Stimulated activated CD4-positive, alpha-beta T cell treated with anti-CD3 and anti-CD28 coated beads, Interleukin-2, amount 100 ng/mL, for 4 hours (primary cell): ENCODE data around the gene LRFN5.
"Not testable (repeated sequence)": the region's sequence is repeated elsewhere in the genome, so short reads cannot be mapped to it uniquely, and the experiment has no call there.

Experiments used
- DNase-seq: peaks from one replicate; pipeline ENCODE4 v3.0.0-alpha.2; 2020; ENCODE audit warnings: low read depth

LRFN5 gene

DNA sequence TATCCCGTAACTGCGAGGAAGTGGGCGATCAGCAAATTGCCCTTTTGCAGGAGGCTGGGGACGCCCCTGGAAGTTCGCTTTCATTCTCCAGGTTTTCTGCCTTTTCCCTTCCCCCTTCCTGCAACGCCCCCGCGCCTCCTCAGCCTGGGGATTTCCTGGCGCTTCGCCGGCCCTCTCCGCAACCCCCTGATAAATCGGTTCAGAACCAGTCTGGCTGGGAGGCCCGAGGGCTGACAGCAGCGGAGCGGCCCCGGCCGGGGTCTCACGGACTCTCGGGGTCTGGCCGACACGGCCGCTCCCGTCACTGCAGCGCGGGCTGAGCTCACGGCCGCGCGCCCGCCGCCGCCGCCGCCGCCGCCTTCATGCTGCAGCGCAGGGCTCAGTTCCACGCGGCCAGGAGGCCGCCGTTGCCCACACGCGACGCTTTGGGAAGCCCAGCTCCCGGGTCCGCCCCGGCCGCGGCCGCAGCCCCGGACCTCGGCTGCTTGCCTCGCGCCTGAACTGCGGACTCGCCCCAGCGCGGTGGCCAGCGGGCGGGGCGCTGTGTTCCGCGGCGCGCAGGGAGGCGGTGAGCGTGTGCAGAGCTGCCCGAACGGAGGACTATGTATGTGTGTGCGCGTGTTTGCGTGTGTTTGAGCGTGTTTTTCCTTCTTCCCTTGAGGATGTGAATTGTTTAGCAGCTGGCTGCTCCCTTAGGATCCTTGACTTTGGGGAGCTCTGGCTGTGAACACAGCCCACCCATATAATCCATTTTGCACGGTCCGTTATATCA is at the start of gene LRFN5:
TSS of gene LRFN5 (plus strand) at position 345 of the 772 bp plus-strand sequence.
- DNase-seq: no peak

GRCh38 chr14:41558490-41558889 is 48.2 kb upstream of the LRFN5 start:
- DNase-seq: no peak

- not testable (repeated sequence) for DNase-seq
Observed at GRCh38 chr14:41566864-41567263, 39.8 kb upstream of the LRFN5 start.

DNA sequence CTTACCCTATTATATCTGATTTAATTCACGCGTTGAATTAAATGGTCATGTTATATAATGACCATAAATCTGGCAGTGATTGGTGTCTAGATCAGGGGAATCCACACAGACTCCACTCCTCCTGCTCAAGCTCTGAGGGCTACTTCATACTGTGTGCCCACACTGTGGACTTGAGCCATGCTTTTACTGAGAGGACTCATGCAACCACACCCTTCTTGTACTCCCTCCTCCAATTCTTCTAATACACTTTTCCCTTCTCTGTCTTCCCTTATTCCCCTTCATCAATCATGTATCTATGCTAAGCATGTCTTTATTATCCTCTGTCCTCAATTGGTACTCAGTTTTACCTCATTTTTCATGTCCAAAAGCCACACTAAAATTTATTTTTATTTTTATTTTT is 37.7 kb upstream of the LRFN5 start:
- no peak for DNase-seq

- no peak for DNase-seq
Observed at GRCh38 chr14:41570415-41571155, 36.1 kb upstream of the LRFN5 start.

- no peak for DNase-seq
Observed at GRCh38 chr14:41586237-41586636, 20.4 kb upstream of the LRFN5 start.

- DNase-seq: no peak
Observed at GRCh38 chr14:41597647-41598046, 9.0 kb upstream of the LRFN5 start.

DNA sequence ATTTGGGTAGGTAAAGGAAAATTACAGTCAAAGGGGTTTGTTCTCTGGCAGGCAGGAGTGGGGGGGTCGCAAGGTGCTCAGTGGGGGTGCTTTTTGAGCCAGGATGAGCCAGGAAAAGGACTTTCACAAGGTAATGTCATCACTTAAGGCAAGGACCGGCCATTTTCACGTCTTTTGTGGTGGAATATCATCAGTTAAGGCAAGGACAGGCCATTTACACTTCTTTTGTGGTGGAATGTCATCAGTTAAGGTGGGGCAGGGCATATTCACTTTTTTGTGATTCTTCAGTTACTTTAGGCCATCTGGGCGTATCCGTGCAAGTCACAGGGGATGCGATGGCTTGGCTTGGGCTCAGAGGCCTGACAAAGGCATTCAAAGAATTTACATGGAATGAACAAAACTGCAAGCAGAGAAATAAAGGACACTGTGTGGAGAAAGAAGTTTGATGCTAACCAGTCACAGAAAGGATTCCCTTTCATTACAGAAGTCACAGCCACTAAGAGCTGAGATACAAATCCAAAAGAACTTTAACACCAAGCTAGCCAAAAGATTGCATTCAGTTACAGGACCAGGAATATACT is 6.8 kb upstream of the LRFN5 start:
- DNase-seq: not testable (repeated sequence)

- no peak for DNase-seq
Observed at GRCh38 chr14:41604721-41605531, 1.8 kb upstream of the LRFN5 start.

DNA sequence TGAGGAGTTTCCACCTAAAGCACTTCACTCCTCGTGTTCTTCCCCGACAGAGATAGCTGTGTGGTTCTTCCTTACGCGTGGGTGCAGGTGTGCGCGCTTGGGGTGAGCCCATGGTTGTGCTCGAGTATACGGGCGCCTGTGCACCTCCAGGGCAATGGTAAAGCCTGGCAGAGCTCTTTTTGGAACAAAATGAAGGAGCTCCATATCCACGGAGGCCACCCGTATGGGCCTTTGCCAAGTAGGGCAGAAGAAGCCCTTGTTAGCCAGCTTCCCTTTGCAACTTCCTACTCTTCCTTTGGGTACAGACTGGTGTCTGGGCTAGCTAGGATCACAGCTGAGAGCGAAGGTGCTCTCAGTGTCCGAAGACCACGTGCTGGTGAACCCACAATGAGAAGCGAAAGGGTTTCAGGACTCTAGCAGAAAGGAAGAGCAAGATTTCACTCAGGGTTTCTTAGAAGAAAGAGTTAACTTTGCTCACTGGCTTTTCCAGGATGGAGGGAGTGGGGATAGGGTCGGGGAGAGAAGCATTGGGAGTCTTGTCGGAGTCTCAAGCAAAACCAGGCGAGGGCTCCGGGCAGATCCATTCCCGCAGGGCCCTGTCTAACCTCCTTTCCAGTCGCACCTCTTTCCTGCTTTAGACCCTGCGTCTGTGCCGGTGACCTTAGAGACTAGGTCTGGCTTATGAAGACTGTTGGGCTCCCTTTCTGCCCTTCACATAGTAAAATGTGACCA is 960 bp upstream of the LRFN5 start:
- no peak for DNase-seq

GRCh38 chr14:41606282-41606531 is 469 bp upstream of the LRFN5 start:
- no peak for DNase-seq

GRCh38 chr14:41607304-41607775 is 664 bp downstream of the LRFN5 start:
- no peak for DNase-seq

GRCh38 chr14:41607966-41608663 is 1.4 kb downstream of the LRFN5 start:
- DNase-seq: no peak

DNA sequence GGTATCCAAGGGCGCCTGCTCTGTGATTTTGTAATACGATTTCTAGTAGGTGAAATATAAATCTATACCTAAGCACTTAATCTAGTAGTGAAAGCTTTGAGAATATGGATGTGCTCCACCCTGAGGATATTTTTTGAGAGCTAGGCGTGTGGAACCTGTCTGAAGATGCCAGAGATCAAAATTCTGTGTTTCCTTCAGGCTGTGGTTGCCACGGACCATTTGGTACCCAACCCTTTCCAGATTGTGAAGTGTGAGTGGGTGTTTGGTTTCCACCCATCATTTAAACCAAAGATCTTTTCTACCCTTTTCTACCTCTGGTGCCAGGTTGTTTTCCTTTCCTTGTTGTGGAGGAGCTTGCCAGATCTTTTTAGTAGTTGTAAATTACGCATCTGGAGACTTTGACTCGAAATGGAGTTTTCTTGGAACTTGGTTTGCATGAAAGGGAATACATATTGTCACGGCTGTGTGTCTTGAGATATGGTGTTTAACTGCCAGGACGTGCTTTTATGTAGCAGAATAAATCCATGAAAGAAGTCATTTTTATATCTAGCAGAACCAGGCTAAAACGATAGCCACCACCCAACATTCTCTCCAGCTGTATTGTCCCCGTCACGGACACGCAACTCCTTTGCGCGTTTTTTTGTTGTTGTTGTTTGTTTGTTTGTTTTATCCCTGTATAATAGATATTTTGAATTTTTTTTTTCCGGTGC is 2.2 kb downstream of the LRFN5 start:
- DNase-seq: no peak

DNA sequence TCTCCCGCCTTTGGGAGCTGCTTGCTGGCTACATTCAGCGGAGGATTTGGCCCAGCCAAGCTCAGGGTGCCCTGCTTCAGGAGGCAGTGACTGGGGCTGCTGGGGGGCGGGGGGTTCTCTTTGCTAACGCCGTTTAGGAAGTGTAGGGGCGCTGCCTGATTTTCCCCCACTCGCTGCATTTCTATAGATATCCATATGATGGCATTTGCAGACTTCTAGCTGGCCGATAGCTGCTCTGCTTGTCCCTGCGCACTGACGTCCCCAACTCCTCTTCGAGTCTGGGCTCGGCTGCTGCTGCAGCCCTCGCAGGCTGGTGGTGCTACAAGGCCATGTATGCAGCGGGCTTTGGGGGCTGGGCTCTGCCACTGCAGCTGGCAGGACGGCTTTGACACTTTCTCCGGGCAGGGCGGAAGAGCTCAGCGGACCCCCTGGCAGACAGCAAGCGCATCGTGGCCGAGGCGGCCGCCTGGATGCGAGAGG is 3.1 kb downstream of the LRFN5 start:
- DNase-seq: no peak

- DNase-seq: no peak
Observed at GRCh38 chr14:41615011-41615595, 8.4 kb downstream of the LRFN5 start.

DNA sequence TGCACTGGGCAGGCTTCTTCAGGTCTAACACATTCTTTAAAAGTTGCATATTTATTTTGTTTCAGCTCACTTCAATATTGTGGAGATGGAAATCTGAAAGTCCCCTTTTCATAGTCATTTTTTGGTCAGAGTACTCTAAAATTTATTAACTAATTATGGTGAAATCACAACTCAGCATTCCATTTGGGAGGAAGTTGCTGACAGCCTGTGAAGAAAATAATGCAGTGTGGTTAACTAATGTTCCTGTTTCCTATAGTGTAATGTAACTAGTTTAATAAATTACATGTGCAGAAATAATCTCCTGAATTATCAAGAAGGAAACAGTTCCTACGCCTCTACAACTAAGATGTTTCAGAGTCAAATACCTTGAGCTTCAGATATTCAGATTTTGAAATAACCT is 17.1 kb downstream of the LRFN5 start:
- DNase-seq: no peak

DNA sequence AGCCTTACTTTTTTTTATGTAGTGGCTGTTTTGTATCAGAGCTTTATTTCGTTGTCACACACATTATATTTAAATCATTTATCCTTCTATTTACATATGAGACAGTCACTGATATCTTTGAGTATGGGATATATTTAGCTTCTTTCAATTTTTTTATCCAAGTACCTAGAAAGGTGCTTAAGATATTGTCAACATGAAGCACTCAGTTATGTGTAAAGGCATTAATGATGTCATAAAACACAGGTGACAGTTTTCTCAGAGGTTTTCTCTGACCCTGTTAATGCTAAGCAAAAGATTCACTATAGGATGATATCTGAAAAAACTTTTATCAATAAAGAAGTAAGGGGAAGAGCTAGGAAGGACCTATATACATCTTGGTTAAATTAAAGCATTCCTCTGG is 23.2 kb downstream of the LRFN5 start:
- DNase-seq: no peak

GRCh38 chr14:41634286-41634685 is 27.6 kb downstream of the LRFN5 start:
- DNase-seq: no peak
